ENCODE data around the gene SAMD4A.

Gene SAMD4A

GRCh38 chr14:54767139-54767431, 200.2 kb downstream of the SAMD4A start:
- no peak for DNase-seq

GRCh38 chr14:54767450-54767849, 200.5 kb downstream of the SAMD4A start:
- no peak for DNase-seq

- no peak for DNase-seq
Measured at GRCh38 chr14:54768501-54769129, 201.7 kb downstream of the SAMD4A start.

- no peak for DNase-seq
Measured at GRCh38 chr14:54769951-54770863, 203.3 kb downstream of the SAMD4A start.

GRCh38 chr14:54771411-54772027, 204.6 kb downstream of the SAMD4A start:
- no peak for DNase-seq

GRCh38 chr14:54772451-54772881, 205.5 kb downstream of the SAMD4A start:
- no peak for DNase-seq

GRCh38 chr14:54773171-54774006, 206.5 kb downstream of the SAMD4A start:
- DNase-seq = peak; percentile 91

GRCh38 chr14:54774824-54775223, 207.9 kb downstream of the SAMD4A start:
- no peak for DNase-seq

GRCh38 chr14:54775486-54776140, 208.7 kb downstream of the SAMD4A start:
- DNase-seq = no peak

GRCh38 chr14:54776361-54777001, 209.6 kb downstream of the SAMD4A start:
- DNase-seq = peak; percentile 48

- no peak for DNase-seq
Measured at GRCh38 chr14:54777395-54777794, 210.5 kb downstream of the SAMD4A start.

- no peak for DNase-seq
Measured at GRCh38 chr14:54778618-54779345, 211.9 kb downstream of the SAMD4A start.

GRCh38 chr14:54781080-54781479, 214.2 kb downstream of the SAMD4A start:
- DNase-seq = no peak

GRCh38 chr14:54781961-54782750, 215.2 kb downstream of the SAMD4A start:
- DNase-seq = no peak

GRCh38 chr14:54782751-54783659, 216.1 kb downstream of the SAMD4A start:
- no peak for DNase-seq

- DNase-seq = no peak
Measured at GRCh38 chr14:54783660-54784015, 216.7 kb downstream of the SAMD4A start.

GRCh38 chr14:54784060-54784459, 217.1 kb downstream of the SAMD4A start:
- no peak for DNase-seq

- no peak for DNase-seq
Measured at GRCh38 chr14:54784657-54785056, 217.7 kb downstream of the SAMD4A start.

- DNase-seq = no peak
Measured at GRCh38 chr14:54785136-54785777, 218.3 kb downstream of the SAMD4A start.
